K562 (cell line): ENCODE data around the gene PRKAR1B. TPM values are rescaled to one million over a fixed set of nuclear protein-coding genes. Genes with fewer than 3 reads are reported as not detected.

Experiments used
- ETV6 ChIP-seq, 3 experiments: fragments of 150-350 bp in 1 of 3; sonication (generic) in 1 of 3; formaldehyde crosslinking in 1 of 3; IDR thresholded peaks; 2 replicates each; pipeline versions ENCODE4 v1.6.1 to v1.8.0; 2014 to 2022; ENCODE audit warnings: borderline replicate concordance in 2 of 3, low read depth in 2 of 3, antibody characterized with exemption in 1 of 3, low read length in 1 of 3, mild to moderate bottlenecking in 1 of 3, missing genetic modification reagents in 1 of 3
- FOXA1 ChIP-seq: fragments of 450-650 bp; IDR thresholded peaks from 2 replicates; pipeline ENCODE4 v1.6.1; 2016; ENCODE audit warnings: mild to moderate bottlenecking, borderline replicate concordance
- GABPB2 ChIP-seq: fragments of 250-450 bp; sonication (Bioruptor Pico); conservative IDR thresholded peaks from 2 replicates; pipeline ENCODE4 v1.5.1; 2021; ENCODE audit warnings: mild to moderate bottlenecking
- HDAC8 ChIP-seq: fragments of 450-650 bp; IDR thresholded peaks from 2 replicates; pipeline ENCODE4 v1.6.1; 2016; ENCODE audit warnings: mild to moderate bottlenecking, missing genetic modification characterization, moderate library complexity, missing compliant biosample characterization
- HDGF ChIP-seq: fragments of 450-650 bp; IDR thresholded peaks from 2 replicates; pipeline ENCODE4 v1.6.1; 2016
- HES1 ChIP-seq: fragments of 450-650 bp; IDR thresholded peaks from 2 replicates; pipeline ENCODE4 v1.6.1; 2016; ENCODE audit warnings: low read depth, mild to moderate bottlenecking, moderate library complexity
- MITF ChIP-seq: IDR thresholded peaks from 2 replicates; pipeline ENCODE4 v1.6.1; 2014; ENCODE audit warnings: antibody characterized with exemption
- MNT ChIP-seq, 2 experiments: fragments of 450-650 bp; conservative IDR thresholded peaks; 2 replicates each; pipeline ENCODE4 v1.6.1; 2017; ENCODE audit warnings: mild to moderate bottlenecking in 2 of 2, moderate library complexity in 2 of 2
- MTF1 ChIP-seq: fragments of 250-450 bp; sonication (Bioruptor Pico); IDR thresholded peaks from 2 replicates; pipeline ENCODE4 v1.9.0; 2021; ENCODE audit warnings: moderate library complexity, mild to moderate bottlenecking, inconsistent platforms, borderline replicate concordance
- MYNN ChIP-seq, 2 experiments: sonication (generic); formaldehyde crosslinking in 1 of 2; IDR thresholded peaks; 2 replicates each; pipeline versions ENCODE4 v1.5.0 to v1.6.1; 2016 to 2020; ENCODE audit warnings: antibody characterized with exemption in 1 of 2, missing genetic modification reagents in 1 of 2
- NCOA4 ChIP-seq: fragments of 450-650 bp; IDR thresholded peaks from 2 replicates; pipeline ENCODE4 v1.6.1; 2018; ENCODE audit warnings: mild to moderate bottlenecking; ENCODE audit not compliant: partially characterized antibody
- NCOR1 ChIP-seq: fragments of 450-650 bp; IDR thresholded peaks from 2 replicates; pipeline ENCODE4 v1.6.1; 2016; ENCODE audit warnings: mild to moderate bottlenecking, moderate library complexity
- POLR3G ChIP-seq: IDR thresholded peaks from 2 replicates; pipeline ENCODE4 v1.6.1; 2011; ENCODE audit not compliant: insufficient read length, insufficient replicate concordance; ENCODE audit errors: extremely low read depth
- SP2 ChIP-seq: IDR thresholded peaks from 2 replicates; pipeline ENCODE4 v1.6.1; 2011; ENCODE audit warnings: mild to moderate bottlenecking, low read depth, low read length, moderate library complexity; ENCODE audit not compliant: poor library complexity, severe bottlenecking; ENCODE audit errors: extremely low read depth
- TEAD4 ChIP-seq, 2 experiments: sonication (generic) in 1 of 2; formaldehyde crosslinking in 1 of 2; IDR thresholded peaks; 2 replicates each; pipeline versions ENCODE4 v1.6.1 to v1.8.0; 2012 to 2022; ENCODE audit warnings: borderline replicate concordance in 1 of 2, inconsistent platforms in 1 of 2, low read length in 1 of 2, mild to moderate bottlenecking in 1 of 2, missing genetic modification reagents in 1 of 2
- THRB ChIP-seq: fragments of 450-650 bp; formaldehyde crosslinking; conservative IDR thresholded peaks from 2 replicates; pipeline ENCODE4 v1.4.0; 2022; ENCODE audit warnings: mild to moderate bottlenecking, missing genetic modification characterization
- ZBTB1 ChIP-seq: sonication (generic); formaldehyde crosslinking; IDR thresholded peaks from 2 replicates; pipeline ENCODE4 v1.8.1; 2023; ENCODE audit warnings: missing genetic modification reagents, low read depth, mild to moderate bottlenecking, borderline replicate concordance
- ZFPM2 ChIP-seq: fragments of 250-450 bp; sonication (Bioruptor Pico); IDR thresholded peaks from 2 replicates; pipeline ENCODE4 v1.5.1; 2022; ENCODE audit warnings: mild to moderate bottlenecking
- ZNF174 ChIP-seq: fragments of 250-450 bp; sonication (Bioruptor Pico); IDR thresholded peaks from 2 replicates; pipeline ENCODE4 v1.4.0; 2020; ENCODE audit warnings: mild to moderate bottlenecking
- ZNF24 ChIP-seq: fragments of 450-650 bp; IDR thresholded peaks from 2 replicates; pipeline ENCODE4 v1.6.1; 2016
- ZNF511 ChIP-seq: sonication (generic); formaldehyde crosslinking; IDR thresholded peaks from 2 replicates; pipeline ENCODE4 v1.8.0; 2022; ENCODE audit warnings: mild to moderate bottlenecking, missing genetic modification reagents
- polyA plus RNA-seq, 8 experiments: library from polyadenylated mRNA; depleted of rRNA in 4 of 8; stranded (reverse) in 5 of 8; unstranded in 3 of 8; fragments of >200 nt; fragmentation: Nextera tagmentation in 2 of 8; fragmentation: Illumina TruSeq in 1 of 8; extraction: Ambion mirVana in 2 of 8; extraction: Trizol in 1 of 8; gene quantifications; 2 replicates each; pipeline versions ENCODE4 v1.2.1 to v1.2.3, GENCODE V29; 2011 to 2014; ENCODE audit warnings: inconsistent platforms in 1 of 8, missing spikeins in 1 of 8
- total RNA-seq, 7 experiments: library from RNA; depleted of rRNA in 6 of 7; stranded (reverse); fragments of >200 nt in 6 of 7; fragmentation: Illumina TruSeq in 2 of 7; extraction: Trizol in 2 of 7; gene quantifications; 2 replicates each; pipeline versions ENCODE4 v1.2.1 to v1.2.3, GENCODE V29; 2011 to 2021; ENCODE audit warnings: low replicate concordance in 1 of 7

Gene PRKAR1B
- total and polyA plus RNA-seq, 9 of the 15 experiments (the other 6 are each of a cell fraction or from before 2014, with no cell fraction given), result 0.99 to 30.5 (median 12.7) TPM

GRCh38 chr7:583410-584121, 143.5 kb downstream of the PRKAR1B start (continued):
- TF ChIP-seq MYNN (IDR thresholded peaks at IDR 0.05), result peak; percentile 95
- TF ChIP-seq MYNN (CRISPR knock-in tag; IDR thresholded peaks at IDR 0.05), result no peak
- no peak for TF ChIP-seq HES1
- no peak for TF ChIP-seq NCOA4
- no peak for TF ChIP-seq MTF1 (CRISPR knock-in tag)
- TF ChIP-seq THRB, result no peak
- TF ChIP-seq HDAC8, result no peak
- TF ChIP-seq FOXA1, result no peak
- no peak for TF ChIP-seq ZNF174 (CRISPR knock-in tag)
- no peak for TF ChIP-seq ZFPM2
- no peak for TF ChIP-seq ZNF511
- no peak for TF ChIP-seq ZBTB1 (CRISPR knock-in tag)
- TF ChIP-seq ETV6 (IDR thresholded peaks at IDR 0.05; ENCODE audit: borderline replicate concordance in 1 of 2, low read depth in 2 of 2, low read length in 1 of 2), result no peak
- TF ChIP-seq ETV6 (CRISPR knock-in tag; IDR thresholded peaks at IDR 0.05; ENCODE audit: borderline replicate concordance), result no peak
- no peak for TF ChIP-seq MNT (conservative IDR thresholded peaks at IDR 0.05)
- TF ChIP-seq MITF, result no peak
- no peak for TF ChIP-seq TEAD4 (IDR thresholded peaks at IDR 0.05; ENCODE audit: low read length)
- 0 out of 2 replicates have a peak, but pooled peaks have one; percentile 13 for TF ChIP-seq TEAD4 (CRISPR knock-in tag; IDR thresholded peaks at IDR 0.05; ENCODE audit: borderline replicate concordance)
- TF ChIP-seq HDGF, result no peak
- no peak for TF ChIP-seq GABPB2 (CRISPR knock-in tag)
- no peak for TF ChIP-seq ZNF24
- TF ChIP-seq NCOR1, result no peak
- no peak for TF ChIP-seq POLR3G
- TF ChIP-seq SP2, result no peak
